Activated CD8-positive, alpha-beta memory T cell treated with anti-CD3 and anti-CD28 coated beads for 4 hours (primary cell): Measurements from ENCODE around the gene ARMC6.

Source experiments
- DNase-seq, 2 donors: peaks; one replicate each; pipeline ENCODE4 v3.0.0-alpha.2; 2020; ENCODE audit warnings: low read depth in 2 of 2

ARMC6 gene

DNA sequence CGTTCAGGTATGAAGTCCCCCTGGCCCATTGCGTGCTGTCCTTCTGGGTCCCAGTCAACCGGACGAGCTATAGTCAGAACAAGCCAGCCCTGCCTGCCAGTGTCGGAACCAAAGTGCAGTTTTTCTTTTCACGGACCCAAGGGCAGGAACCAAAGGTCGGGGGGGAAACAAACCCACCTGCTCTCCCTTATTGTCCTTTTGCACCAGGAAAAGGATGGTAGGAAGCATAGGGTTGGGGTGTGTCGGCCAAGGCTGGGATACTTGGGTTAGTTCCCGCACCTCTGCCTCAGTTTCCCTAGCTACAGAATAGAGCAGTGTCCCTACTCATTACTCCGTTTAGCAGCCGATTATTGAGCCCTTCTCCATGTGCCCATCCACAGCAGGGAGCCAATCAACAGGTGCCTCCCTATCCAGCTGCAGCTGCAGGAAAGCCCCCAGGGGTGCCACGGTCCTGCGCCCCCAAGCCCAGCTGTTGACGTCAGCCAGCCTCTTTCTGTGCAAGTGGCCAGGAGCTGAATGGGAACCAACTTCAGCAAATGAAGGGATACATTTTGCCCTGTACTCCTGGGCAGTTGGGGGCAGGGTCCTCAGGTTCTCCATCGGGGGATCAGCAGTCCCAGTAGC is 21.0 kb downstream of the ARMC6 start:
- no peak for DNase-seq

- no peak for DNase-seq
Measured at GRCh38 chr19:19054939-19055440, 21.6 kb downstream of the ARMC6 start.

DNA sequence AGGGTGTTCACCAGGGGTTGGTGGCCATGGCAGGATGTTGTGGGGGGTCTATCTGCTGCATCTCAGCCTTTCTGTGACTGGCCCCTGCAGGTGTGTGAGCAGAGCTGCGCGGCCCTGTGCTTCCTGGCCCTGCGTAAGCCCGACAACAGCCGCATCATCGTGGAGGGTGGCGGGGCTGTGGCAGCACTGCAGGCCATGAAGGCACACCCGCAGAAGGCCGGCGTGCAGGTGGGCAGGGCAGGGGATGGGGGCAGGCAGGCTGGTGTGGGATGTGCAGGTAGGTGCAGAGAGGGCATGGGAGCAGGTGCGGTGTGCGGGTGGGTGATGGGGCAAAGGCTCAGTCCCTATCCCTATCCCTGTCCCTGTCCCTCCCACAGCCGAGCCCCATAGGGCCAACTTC is 22.3 kb downstream of the ARMC6 start:
- no peak for DNase-seq

DNA sequence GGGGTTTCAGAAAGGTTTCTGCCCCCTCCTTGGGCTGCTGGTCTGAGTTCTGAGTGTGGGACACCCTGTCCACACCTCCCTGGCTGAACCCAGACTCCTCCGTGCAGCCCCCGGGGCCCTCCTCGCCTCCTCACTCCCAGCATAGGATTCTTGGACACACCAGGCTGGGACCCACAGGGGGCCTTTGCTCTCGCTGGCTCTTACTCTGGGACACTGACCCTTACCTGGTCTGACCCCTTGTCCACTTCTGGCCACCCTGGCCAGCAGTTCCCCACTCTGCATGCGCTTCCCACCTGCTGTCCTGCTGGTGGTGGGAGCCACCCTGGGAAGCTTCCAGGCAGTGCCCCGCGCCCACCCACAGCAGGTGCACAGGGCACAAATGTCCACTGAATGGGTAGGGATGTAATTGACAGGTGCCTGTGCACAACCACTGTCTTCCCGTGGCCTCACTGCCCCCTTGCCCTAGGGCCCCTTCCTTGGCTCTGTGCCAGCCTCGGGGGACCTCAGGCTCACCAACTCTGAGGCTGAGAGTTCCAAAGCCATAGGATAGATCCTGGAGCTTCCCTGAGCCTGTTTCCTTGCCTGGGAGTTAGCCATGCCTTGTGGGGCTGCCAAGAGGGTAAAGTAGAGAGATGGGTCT is 23.4 kb downstream of the ARMC6 start:
- DNase-seq: no peak

DNA sequence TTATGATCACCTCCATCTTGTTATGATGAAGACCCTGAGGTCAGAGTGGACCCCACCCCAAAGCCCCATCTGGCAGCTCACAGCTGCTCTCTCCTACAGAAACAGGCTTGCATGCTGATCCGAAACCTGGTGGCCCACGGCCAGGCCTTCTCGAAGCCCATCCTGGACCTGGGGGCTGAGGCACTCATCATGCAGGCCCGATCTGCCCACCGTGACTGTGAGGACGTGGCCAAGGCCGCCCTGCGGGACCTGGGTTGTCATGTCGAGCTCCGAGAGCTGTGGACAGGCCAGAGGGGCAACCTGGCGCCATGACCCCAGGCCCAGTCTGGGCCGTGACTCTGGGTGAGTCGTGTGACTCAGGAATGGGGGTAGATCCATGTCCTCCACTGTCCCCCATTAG is 23.9 kb downstream of the ARMC6 start:
- no peak for DNase-seq

GRCh38 chr19:19057720-19058119 is 24.3 kb downstream of the ARMC6 start:
- DNase-seq: no peak

DNA sequence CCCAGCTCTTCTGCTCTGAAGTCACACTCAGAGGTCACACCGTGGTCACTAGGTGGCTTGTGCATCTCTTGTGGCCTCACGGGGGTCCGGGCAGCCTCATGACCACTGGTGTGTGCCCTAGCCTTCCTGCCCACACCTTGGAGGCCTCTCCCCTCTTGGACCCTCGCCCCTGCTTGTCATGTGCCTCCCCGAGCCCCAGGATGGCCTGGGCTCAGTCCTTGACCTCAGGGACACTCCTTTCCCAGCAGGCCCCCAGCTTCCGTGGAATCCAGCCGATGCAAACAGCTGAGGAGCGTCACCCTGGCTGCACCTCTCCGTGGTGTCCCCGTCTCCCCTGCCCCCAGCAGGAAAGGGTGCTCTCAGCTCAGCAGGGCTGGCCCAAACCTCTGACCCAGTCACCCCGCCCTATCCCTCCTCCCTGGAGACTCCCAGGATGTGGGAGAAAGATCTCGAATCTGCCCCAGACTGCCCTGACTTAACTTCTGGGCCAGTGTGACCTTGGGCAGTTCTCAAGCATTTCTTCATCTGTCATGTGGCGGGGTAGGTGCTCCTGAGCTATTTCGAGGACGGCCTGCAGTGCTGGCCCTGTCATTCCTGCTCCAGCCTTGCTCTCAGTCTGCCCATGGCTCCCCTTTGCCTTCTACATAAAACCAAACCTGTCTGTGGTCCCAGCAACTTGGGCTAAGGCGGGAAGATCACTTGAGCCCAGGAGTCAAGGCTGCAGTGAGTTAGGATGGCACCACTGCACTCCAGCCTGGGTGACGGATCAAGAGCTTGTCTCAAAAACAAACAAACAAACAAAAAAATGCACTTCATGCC is 25.8 kb downstream of the ARMC6 start:
- no peak for DNase-seq

DNA sequence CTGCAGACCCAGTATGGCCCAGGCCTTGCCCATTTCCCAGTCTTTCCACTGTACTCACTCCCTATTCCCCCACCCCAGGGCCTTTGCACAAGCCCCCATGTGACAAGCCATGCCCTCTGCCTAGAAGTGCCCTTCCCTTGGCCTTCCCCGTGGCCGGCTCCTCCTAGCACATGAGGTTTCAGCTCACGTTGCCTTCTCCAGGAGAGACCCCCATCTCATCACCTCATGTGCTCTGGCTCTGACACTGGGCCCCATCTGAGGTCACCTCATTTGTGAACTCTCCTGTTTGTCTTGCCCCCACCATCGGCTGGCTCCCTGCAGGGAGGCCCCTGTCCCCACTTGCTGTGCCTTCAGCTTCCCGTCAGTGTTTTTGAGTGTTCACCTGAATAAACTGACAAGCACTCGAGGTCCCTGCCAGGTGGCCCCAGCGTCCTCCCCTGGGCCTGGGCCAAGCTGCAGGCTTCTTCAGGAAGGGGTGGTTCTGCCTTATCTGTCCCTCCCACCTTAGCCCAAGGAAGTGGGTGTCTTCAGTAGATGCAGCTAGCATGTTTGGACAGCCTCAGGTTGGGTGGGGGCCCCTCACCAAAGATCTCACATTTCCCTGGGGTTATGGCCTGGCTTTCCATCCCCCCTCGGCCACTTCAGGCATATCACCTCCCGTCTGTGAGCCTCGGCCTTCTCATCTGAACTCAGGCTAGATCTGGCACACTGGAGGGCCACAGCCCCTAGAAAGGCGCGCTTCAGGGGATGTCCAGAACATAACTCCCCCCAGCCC is 26.6 kb downstream of the ARMC6 start:
- no peak for DNase-seq

GRCh38 chr19:19061506-19061905 is 28.1 kb downstream of the ARMC6 start:
- no peak for DNase-seq

DNA sequence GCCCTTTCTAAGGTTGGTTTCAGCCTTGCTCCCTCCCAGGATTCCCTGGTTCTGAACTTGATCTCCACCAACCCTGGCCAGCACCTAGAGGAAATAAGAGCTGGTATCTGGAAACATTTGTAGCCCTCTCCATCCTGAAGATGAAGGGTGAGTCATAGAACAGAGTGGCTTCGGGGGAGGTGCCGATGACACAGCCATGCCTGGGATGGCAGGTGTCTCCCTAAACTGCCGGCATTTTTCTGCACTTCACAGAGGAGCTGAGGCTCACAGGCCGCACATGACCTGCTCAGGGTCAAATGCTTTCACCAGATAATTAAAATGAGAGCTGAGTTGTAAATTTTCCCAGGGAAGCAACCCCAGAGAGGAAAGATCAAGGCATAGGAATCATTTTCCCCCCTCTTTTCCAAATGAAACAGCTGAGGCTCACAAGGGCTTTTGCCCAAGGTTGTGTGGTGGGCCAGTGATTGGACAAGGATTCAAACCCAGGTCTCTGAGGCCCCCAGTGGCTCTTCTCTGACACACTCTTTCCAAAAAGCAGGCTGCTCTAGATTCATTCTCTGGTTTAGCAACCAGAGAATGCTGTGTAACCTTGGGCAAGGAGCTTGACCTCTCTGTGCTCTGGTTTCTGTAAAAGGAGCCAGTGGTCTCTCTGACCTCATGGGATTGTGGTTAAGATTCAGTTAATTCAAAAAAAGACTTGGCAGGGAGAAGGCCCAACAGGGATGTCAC is 29.2 kb downstream of the ARMC6 start:
- no peak for DNase-seq

- DNase-seq: peak; percentile 97 to 98
Measured at GRCh38 chr19:19063183-19064097, 30.0 kb downstream of the ARMC6 start, which contains the start of gene SLC25A42. Gene SLC25A42 (plus strand): TSS chr19:19063994. CDS start chr19:19096125, 32,131 bp downstream.

- no peak for DNase-seq
Measured at GRCh38 chr19:19064098-19064722, 30.8 kb downstream of the ARMC6 start.

DNA sequence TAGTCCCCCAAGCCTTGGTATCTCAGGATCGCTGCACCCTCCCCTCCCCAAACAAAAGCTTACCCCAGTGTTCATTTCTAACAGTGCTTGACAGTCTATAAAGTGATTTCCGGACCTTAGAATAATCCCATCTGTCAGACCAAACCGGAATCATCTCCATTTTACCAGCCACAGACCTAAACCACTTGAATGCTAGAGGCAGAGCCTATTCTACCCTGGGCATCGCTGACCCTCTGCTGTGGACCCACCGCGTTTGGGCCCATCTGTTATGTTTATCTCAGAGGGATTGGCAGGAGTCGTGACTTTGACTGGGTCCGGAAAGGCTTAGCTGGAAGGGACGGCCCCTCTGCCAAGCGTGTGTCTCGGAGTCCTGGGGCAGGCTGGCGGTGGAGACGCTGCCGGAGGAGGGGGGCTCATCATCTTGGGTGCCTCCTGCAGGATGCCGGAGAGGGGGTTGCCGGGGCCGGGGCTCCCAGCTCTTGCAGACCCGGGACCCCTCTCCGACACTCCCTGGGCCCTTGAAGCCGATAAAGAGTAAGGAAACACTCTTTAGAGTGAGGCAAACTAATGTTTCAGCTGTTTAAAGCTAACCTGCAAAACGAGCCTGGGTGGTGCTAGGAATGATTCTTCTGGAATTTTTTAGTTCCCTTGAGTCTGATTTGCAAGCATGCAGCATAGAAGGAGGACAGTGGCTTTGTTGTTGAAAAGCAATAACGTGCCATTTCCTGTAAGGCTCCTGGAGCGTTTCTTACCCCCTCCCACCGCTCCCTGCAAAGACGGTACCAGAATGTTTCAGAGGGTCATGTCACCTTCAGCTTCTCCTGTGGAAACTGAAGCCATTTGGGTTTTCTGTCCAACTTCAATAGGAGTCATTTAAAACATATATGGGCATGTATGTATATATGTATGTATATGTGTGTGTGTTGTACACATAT is 31.7 kb downstream of the ARMC6 start:
- DNase-seq: no peak

DNA sequence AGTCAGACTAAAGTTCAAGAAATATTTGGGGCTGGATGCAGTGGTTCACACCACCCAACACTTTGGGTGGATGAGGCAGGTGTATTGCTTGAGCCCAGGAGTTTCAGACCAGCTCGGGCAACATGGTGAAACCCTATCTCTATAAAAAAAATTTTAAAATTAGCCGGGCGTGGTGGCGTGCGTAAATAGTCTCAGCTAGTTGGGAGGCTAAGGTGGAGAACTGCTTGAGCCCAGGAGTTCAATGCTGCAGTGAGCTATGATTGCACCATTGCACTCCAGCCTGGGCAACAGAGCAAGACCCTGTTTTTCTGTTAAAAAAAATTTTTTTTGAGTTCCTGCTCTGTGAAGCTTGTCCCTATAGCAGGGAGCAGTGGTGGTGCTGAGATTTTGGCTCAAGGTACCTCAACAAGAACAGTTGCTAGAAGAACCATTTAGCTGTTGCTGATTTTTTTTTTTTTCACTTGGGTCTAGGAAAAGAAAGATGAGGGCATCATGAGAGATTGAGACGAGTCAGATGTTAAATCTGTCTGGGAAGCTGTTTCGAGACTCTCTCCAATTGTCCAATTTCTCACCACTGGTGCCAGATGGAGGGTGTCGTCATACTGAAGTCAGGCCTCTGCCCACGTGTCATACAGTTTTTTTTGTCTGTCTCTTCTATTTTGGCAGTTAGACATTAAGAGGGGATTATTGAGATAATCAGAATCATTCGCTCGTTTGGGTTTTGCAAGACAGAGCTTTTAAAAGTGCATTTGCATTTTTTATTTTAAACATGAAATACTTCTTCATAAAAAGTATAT is 34.1 kb downstream of the ARMC6 start:
- DNase-seq: no peak

- DNase-seq: no peak
Measured at GRCh38 chr19:19068659-19069654, 35.6 kb downstream of the ARMC6 start.

DNA sequence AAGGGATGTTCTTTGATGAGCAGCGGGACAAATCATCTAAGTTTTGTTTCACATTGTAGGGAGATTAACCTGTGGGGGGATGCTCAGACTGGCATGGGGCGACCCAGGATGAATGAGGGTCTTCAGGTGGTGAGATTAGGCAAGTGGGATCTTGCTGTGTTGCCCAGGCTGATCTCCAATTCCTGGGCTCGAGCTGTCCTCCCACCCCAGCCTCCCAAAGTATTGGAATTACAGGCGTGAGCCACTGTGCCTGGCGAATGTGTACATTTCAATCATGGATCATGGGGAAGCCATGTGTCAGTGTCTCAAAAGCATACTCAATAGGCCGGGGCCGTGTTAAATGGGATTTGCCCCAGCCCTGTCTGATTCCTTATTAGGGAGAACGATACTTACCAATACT is 38.5 kb downstream of the ARMC6 start:
- DNase-seq: no peak
